WTC11 (cell line): Measurements from ENCODE around the gene GSTA3.

Experiments used
- ELF4 ChIP-seq: sonication (generic); formaldehyde crosslinking; IDR thresholded peaks from 2 replicates; pipeline ENCODE4 v1.8.1; 2022; ENCODE audit warnings: low read depth, mild to moderate bottlenecking, moderate library complexity, missing genetic modification reagents
- ESRRA ChIP-seq: sonication (generic); formaldehyde crosslinking; IDR thresholded peaks from 2 replicates; pipeline ENCODE4 v1.8.1; 2022; ENCODE audit warnings: mild to moderate bottlenecking, missing genetic modification reagents, borderline replicate concordance
- ETV6 ChIP-seq: sonication (generic); formaldehyde crosslinking; IDR thresholded peaks from 2 replicates; pipeline ENCODE4 v1.8.1; 2022; ENCODE audit warnings: mild to moderate bottlenecking, missing genetic modification reagents
- IRF2 ChIP-seq: sonication (generic); formaldehyde crosslinking; IDR thresholded peaks from 2 replicates; pipeline ENCODE4 v1.8.0; 2022; ENCODE audit warnings: low read depth, missing genetic modification reagents, borderline replicate concordance
- NFE2L1 ChIP-seq: sonication (generic); formaldehyde crosslinking; IDR thresholded peaks from 2 replicates; pipeline ENCODE4 v1.8.1; 2023; ENCODE audit warnings: missing genetic modification reagents
- SP1 ChIP-seq: sonication (generic); formaldehyde crosslinking; conservative IDR thresholded peaks from 2 replicates; pipeline ENCODE4 v1.8.1; 2022; ENCODE audit warnings: missing genetic modification reagents
- TEAD1 ChIP-seq: sonication (generic); formaldehyde crosslinking; IDR thresholded peaks from 2 replicates; pipeline ENCODE4 v1.8.0; 2022; ENCODE audit warnings: mild to moderate bottlenecking, missing genetic modification reagents
- TEAD4 ChIP-seq: sonication (generic); formaldehyde crosslinking; IDR thresholded peaks from 2 replicates; pipeline ENCODE4 v1.8.0; 2022; ENCODE audit warnings: mild to moderate bottlenecking, missing genetic modification reagents
- ZNF671 ChIP-seq: fragments of 250-450 bp; sonication (Bioruptor Pico); IDR thresholded peaks from 2 replicates; pipeline ENCODE4 v1.8.0; 2021; ENCODE audit warnings: mild to moderate bottlenecking
- TF ChIP-seq, protein P1 (sequence below): fragments of 200-600 bp; IDR thresholded peaks from 2 replicates; pipeline ENCODE4 v1.8.0; 2022; ENCODE audit warnings: antibody characterized with exemption
- TF ChIP-seq, protein P2 (sequence below): sonication (generic); formaldehyde crosslinking; IDR thresholded peaks from 2 replicates; pipeline ENCODE4 v1.8.0; 2022; ENCODE audit warnings: mild to moderate bottlenecking, missing genetic modification reagents
- TF ChIP-seq, protein P3 (sequence below): sonication (generic); formaldehyde crosslinking; IDR thresholded peaks from 2 replicates; pipeline ENCODE4 v1.8.1; 2023; ENCODE audit warnings: mild to moderate bottlenecking, missing genetic modification reagents
- TF ChIP-seq, protein P4 (sequence below): sonication (generic); formaldehyde crosslinking; IDR thresholded peaks from 2 replicates; pipeline ENCODE4 v1.8.1; 2022; ENCODE audit warnings: missing genetic modification reagents, borderline replicate concordance

DNA sequence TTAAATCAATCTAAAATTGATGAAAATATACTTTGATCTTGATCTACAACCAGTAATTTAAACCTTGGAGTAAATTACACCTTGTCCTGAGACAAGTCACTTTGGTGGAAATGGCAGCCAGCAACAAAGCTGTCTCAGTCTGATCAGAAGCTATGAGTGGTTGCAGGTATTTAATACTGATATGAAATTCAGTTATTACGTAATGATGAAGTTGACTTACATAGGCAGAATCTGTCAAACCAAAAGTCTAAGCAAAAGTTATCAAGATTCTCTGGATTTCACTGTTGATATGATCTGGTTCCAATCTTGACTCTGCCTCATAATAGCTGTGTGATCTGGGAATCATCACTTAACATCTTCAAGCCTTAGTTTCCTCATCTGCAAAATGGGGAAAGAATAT lies 41.3 kb downstream of the GSTA3 start:
- TF ChIP-seq, protein P1, sequence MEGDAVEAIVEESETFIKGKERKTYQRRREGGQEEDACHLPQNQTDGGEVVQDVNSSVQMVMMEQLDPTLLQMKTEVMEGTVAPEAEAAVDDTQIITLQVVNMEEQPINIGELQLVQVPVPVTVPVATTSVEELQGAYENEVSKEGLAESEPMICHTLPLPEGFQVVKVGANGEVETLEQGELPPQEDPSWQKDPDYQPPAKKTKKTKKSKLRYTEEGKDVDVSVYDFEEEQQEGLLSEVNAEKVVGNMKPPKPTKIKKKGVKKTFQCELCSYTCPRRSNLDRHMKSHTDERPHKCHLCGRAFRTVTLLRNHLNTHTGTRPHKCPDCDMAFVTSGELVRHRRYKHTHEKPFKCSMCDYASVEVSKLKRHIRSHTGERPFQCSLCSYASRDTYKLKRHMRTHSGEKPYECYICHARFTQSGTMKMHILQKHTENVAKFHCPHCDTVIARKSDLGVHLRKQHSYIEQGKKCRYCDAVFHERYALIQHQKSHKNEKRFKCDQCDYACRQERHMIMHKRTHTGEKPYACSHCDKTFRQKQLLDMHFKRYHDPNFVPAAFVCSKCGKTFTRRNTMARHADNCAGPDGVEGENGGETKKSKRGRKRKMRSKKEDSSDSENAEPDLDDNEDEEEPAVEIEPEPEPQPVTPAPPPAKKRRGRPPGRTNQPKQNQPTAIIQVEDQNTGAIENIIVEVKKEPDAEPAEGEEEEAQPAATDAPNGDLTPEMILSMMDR: no peak
- TF ChIP-seq ZNF671 (CRISPR knock-in tag) (no peak), SP1 (CRISPR knock-in tag) (no peak), TEAD1 (CRISPR knock-in tag) (no peak), IRF2 (CRISPR knock-in tag) (no peak), ESRRA (CRISPR knock-in tag) (no peak), NFE2L1 (no peak), TEAD4 (CRISPR knock-in tag) (no peak), ELF4 (CRISPR knock-in tag) (no peak), ETV6 (CRISPR knock-in tag) (no peak)
- TF ChIP-seq, protein P2, sequence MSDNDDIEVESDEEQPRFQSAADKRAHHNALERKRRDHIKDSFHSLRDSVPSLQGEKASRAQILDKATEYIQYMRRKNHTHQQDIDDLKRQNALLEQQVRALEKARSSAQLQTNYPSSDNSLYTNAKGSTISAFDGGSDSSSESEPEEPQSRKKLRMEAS (CRISPR knock-in tag): no peak
- TF ChIP-seq, protein P3, sequence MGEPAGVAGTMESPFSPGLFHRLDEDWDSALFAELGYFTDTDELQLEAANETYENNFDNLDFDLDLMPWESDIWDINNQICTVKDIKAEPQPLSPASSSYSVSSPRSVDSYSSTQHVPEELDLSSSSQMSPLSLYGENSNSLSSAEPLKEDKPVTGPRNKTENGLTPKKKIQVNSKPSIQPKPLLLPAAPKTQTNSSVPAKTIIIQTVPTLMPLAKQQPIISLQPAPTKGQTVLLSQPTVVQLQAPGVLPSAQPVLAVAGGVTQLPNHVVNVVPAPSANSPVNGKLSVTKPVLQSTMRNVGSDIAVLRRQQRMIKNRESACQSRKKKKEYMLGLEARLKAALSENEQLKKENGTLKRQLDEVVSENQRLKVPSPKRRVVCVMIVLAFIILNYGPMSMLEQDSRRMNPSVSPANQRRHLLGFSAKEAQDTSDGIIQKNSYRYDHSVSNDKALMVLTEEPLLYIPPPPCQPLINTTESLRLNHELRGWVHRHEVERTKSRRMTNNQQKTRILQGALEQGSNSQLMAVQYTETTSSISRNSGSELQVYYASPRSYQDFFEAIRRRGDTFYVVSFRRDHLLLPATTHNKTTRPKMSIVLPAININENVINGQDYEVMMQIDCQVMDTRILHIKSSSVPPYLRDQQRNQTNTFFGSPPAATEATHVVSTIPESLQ (CRISPR knock-in tag): no peak
- TF ChIP-seq, protein P4, sequence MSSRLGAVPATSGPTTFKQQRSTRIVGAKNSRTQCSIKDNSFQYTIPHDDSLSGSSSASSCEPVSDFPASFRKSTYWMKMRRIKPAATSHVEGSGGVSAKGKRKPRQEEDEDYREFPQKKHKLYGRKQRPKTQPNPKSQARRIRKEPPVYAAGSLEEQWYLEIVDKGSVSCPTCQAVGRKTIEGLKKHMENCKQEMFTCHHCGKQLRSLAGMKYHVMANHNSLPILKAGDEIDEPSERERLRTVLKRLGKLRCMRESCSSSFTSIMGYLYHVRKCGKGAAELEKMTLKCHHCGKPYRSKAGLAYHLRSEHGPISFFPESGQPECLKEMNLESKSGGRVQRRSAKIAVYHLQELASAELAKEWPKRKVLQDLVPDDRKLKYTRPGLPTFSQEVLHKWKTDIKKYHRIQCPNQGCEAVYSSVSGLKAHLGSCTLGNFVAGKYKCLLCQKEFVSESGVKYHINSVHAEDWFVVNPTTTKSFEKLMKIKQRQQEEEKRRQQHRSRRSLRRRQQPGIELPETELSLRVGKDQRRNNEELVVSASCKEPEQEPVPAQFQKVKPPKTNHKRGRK (CRISPR knock-in tag): no peak
